Testis (tissue), 3 donors: ENCODE results near the gene JSRP1. TPM values are rescaled to one million over a fixed set of nuclear protein-coding genes. Genes with fewer than 3 reads are reported as not detected.

Source experiments
- DNase-seq: peaks from one replicate; pipeline ENCODE4 v3.0.0-alpha.2; 2019
- H3K27ac ChIP-seq, 2 donors: fragments of 200-600 bp; sonication (generic); one replicate each; pipeline ENCODE4 v1.5.1; 2019
- H3K27me3 ChIP-seq: fragments of 200-600 bp; sonication (generic); one replicate; pipeline ENCODE4 v1.5.1; 2019
- H3K36me3 ChIP-seq: fragments of 200-600 bp; sonication (generic); one replicate; pipeline ENCODE4 v1.5.1; 2017; ENCODE audit warnings: low read depth; ENCODE audit errors: missing control alignments
- H3K4me1 ChIP-seq: fragments of 200-600 bp; sonication (generic); one replicate; pipeline ENCODE4 v1.5.1; 2019
- H3K4me3 ChIP-seq, 2 donors: fragments of 200-600 bp; sonication (generic); one replicate each; pipeline ENCODE4 v1.5.1; 2017 to 2019
- H3K9me3 ChIP-seq: fragments of 200-600 bp; sonication (generic); one replicate; pipeline ENCODE4 v1.5.1; 2017
- CTCF ChIP-seq, 3 experiments: fragments of 450-650 bp in 2 of 3; fragments of 200-600 bp in 1 of 3; sonication (generic) in 1 of 3; IDR thresholded peaks; one replicate each; pipeline ENCODE4 v1.5.1; 2016 to 2019; ENCODE audit warnings: antibody characterized with exemption in 3 of 3, mild to moderate bottlenecking in 2 of 3, moderate library complexity in 1 of 3
- POLR2A ChIP-seq: fragments of 450-650 bp; IDR thresholded peaks from one replicate; pipeline ENCODE4 v1.6.1; 2017; ENCODE audit warnings: antibody characterized with exemption, mild to moderate bottlenecking, moderate library complexity
- WGBS, 2 donors: methylation state at CpG; one replicate each; pipeline ENCODE4 v1.1.5; 2018; 5-methylcytosine and 5-hydroxymethylcytosine counted together
- intact Hi-C: fragments of 100-400 bp; cut with DNase I; formaldehyde crosslinking; loops from one replicate; pipeline ENCODE4 v1.15.1; 2023; ENCODE audit warnings: low total_unique reads
- polyA plus RNA-seq: library from polyadenylated mRNA; stranded (reverse); fragments of 350-450 nt; fragmentation: Illumina TruSeq; extraction: RNeasy Lipid Tissue Mini Kit (QIAGEN cat#74804); gene quantifications from one replicate; pipeline ENCODE4 v1.2.3, GENCODE V29; 2014; ENCODE audit warnings: low read depth, low replicate concordance; ENCODE audit not compliant: insufficient read depth
- total RNA-seq, 2 donors: library from RNA; depleted of rRNA; stranded (reverse); fragments of >200 nt; gene quantifications; one replicate each; pipeline ENCODE4 v1.2.3, GENCODE V29; 2016

JSRP1 gene
- total and polyA plus RNA-seq, 3 donors from 2014 or later: 2.2 to 4.6 (median 2.6) TPM

GRCh38 chr19:2213799-2214198 is 42.4 kb downstream of the JSRP1 start:
- 78% methylated on average over 26 of the region's 26 CpGs; no CpG with 5 or more reads in 1 of the 2 donors for WGBS, 2 donors
- H3K36me3 ChIP-seq: no peaks in the 10 kb centered on the region
- intact Hi-C loops: no loop called here

GRCh38 chr19:2212861-2213711 is 43.1 kb downstream of the JSRP1 start:
- no peaks in the 10 kb centered on the region for H3K9me3 ChIP-seq
- TF ChIP-seq CTCF (IDR thresholded peaks at IDR 0.05): no peak
- 87 to 95% methylated on average over 5 to 19 of the region's 21 CpGs for WGBS, 2 donors
- intact Hi-C loops: no loop called here
- DNase-seq: no peak
- no peak overlapping the region for H3K4me3 ChIP-seq
- H3K27ac ChIP-seq: no peak overlapping the region
- no peaks in the 10 kb centered on the region for H3K4me1 ChIP-seq
- no peaks in the 10 kb centered on the region for H3K36me3 ChIP-seq
- H3K27me3 ChIP-seq: no peaks in the 10 kb centered on the region

More at GRCh38 chr19:2213799-2214198, 42.4 kb downstream of the JSRP1 start:
- no peaks in the 10 kb centered on the region for H3K9me3 ChIP-seq
- no peak for DNase-seq
- H3K4me1 ChIP-seq: no peaks in the 10 kb centered on the region
- no peak overlapping the region for H3K27ac ChIP-seq
- no peaks in the 10 kb centered on the region for H3K27me3 ChIP-seq
- no peak for TF ChIP-seq CTCF (IDR thresholded peaks at IDR 0.05)
- TF ChIP-seq POLR2A: no peak
- H3K4me3 ChIP-seq: no peak overlapping the region

GRCh38 chr19:2210987-2211740 is 45.1 kb downstream of the JSRP1 start:
- Histone ChIP-seq H3K27me3 (no peaks in the 10 kb centered on the region), H3K4me1 (no peaks in the 10 kb centered on the region), H3K36me3 (no peaks in the 10 kb centered on the region), H3K4me3 (no peak overlapping the region), H3K9me3 (no peaks in the 10 kb centered on the region), H3K27ac (no peak overlapping the region)
- TF ChIP-seq CTCF (IDR thresholded peaks at IDR 0.05): no peak
- no peak for TF ChIP-seq POLR2A
- intact Hi-C loops: no loop called here
- 90 to 95% methylated on average over 18 to 32 of the region's 33 CpGs for WGBS, 2 donors
- DNase-seq: no peak

GRCh38 chr19:2210206-2210605 is 46.0 kb downstream of the JSRP1 start:
- no peak overlapping the region for H3K27ac ChIP-seq
- no peaks in the 10 kb centered on the region for H3K27me3 ChIP-seq
- no peaks in the 10 kb centered on the region for H3K9me3 ChIP-seq
- TF ChIP-seq CTCF (IDR thresholded peaks at IDR 0.05) (no peak), POLR2A (no peak)
- no peaks in the 10 kb centered on the region for H3K4me1 ChIP-seq
- H3K36me3 ChIP-seq: no peaks in the 10 kb centered on the region
- intact Hi-C loops: no loop called here
- WGBS, 2 donors: 89 to 95% methylated on average over 14 to 20 of the region's 21 CpGs
- no peak for DNase-seq
- no peak overlapping the region for H3K4me3 ChIP-seq
